GM12892 (cell line): ENCODE results near the gene SMARCC2.

Experiments used
- DNase-seq: peaks from one replicate; pipeline ENCODE4 v3.0.0; 2011; ENCODE audit not compliant: insufficient read length
- FAIRE-seq: peaks from 2 replicates; lab custom pipeline; 2011; peaks lifted over from hg19 to GRCh38; lab: Jason Lieb, UNC
- POLR2A ChIP-seq: IDR thresholded peaks from 2 replicates; pipeline ENCODE4 v1.6.1; 2011; ENCODE audit warnings: low read depth, low read length, control low read depth
- POLR2AphosphoS5 ChIP-seq: IDR thresholded peaks from 2 replicates; pipeline ENCODE4 v1.6.1; 2011; ENCODE audit warnings: low read depth, low read length, control low read depth
- TAF1 ChIP-seq: IDR thresholded peaks from 2 replicates; pipeline ENCODE4 v1.6.1; 2011; ENCODE audit warnings: low read depth, mild to moderate bottlenecking, control low read depth, low read length, borderline replicate concordance

Gene SMARCC2

DNA sequence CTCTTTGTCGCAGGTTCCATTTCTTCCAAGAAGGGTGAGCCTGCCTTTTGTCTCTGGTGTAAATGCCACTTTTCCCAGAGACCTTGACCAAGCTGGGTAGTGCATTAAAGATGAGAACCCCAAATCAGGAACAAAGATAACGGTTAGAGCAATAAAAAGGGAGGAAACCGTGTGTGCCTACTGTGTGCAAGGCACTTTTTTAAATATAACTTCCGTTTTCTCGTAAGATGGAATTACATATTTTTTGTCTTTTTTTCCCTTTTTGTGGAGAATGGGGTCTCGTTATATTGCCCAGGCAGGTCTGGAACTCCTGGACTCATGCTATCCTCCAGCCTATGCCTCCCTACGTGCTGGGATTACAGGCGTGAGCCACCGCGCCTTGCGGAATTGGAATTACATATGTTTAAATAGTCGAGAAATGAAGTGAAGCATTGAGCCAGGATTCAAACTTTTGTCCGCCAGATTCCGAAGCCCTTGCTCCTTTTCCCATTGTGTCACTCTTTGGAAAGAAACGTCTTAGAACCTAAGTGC, 34.4 kb upstream of the SMARCC2 start:
- TF ChIP-seq POLR2A (no peak), TAF1 (no peak), POLR2AphosphoS5 (no peak)
- FAIRE-seq: no peak
- DNase-seq: no peak

DNA sequence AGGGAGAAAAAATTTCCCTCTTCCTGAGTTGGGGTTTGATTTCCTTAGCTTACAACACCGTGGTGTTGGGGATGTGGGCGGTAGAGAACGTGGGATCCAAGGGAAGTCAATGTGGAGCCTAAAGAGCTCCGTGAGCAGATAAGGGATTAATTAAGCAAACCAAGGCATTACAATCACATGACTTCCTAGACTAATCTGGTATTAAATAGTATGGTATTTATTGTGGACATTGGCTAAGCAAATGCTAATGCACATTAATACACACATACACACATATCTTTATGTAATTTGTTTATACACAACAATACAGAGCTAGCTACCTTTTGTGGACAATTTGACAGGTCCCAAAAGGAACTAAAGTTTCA, 33.2 kb upstream of the SMARCC2 start:
- FAIRE-seq: no peak
- TF ChIP-seq TAF1 (no peak), POLR2AphosphoS5 (no peak), POLR2A (no peak)
- DNase-seq: no peak

GRCh38 chr12:56221757-56222530, 32.7 kb upstream of the SMARCC2 start, which contains the start of gene RNF41:
RNF41 (minus strand) TSS chr12:56221922; CDS start chr12:56214047, 7,875 bp downstream.
- DNase-seq (peak; percentile 97), FAIRE-seq (peak; percentile 95)
- peak; percentile 91 for TF ChIP-seq POLR2AphosphoS5
- TF ChIP-seq POLR2A: peak; percentile 91
- TF ChIP-seq TAF1: 0 out of 2 replicates have a peak, but pooled peaks have one; percentile 51

DNA sequence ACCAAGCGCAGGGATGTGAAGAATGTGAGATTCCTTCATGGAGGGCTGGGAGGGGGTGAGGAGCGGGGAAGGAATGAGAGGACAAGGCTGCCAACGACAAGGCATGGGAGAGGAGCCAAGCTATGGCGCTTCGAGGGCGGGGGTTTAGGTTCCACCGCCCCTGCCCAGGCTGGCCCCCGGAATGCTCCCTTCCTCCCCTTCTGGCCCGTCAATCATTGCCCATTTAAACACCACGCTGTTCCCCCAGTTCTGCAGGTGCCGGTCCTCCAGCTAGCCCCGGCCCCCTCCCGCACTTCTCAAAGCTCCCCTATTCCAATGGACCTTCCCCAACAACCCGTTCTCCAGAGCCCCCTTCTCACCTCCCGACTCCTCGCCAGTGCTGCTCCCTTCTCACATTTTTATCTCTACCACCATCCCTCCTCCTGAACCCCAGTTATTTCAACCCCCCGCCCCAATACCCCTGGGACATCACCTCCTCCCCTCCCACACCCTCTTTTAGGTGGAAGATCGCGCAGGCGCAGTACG, 32.0 kb upstream of the SMARCC2 start:
- no peak for DNase-seq
- TF ChIP-seq TAF1 (no peak), POLR2A (no peak), POLR2AphosphoS5 (no peak)
- no peak for FAIRE-seq

DNA sequence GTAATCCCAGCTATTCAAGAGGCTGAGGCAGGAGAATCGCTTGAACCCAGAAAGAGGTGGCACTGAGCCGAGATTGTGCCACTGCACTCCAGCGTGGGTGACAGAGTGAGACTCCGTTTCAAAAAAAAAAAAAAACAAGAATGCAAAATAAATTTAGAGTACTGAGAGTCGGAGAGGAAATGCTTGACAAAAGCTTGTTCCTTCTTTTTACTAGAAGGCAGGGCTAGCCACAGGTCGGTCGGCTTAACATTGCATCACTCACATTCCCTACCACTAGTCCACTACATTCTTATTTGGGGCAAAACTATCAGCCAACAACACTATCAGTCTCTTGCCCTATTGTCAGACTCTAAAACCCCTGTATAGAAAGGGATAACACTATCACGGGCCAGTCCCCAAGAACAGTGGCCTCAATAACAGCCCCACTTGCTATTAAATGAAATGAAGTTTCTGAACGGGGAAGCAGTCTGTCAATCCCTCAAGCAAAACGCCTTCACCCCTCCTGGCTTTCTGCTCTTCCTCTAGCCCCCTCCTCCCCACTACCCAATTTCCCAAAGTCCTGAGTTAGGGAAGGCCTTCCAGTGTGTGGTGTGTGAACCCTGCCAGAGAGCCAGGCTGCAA, 31.4 kb upstream of the SMARCC2 start:
- no peak for TF ChIP-seq POLR2AphosphoS5
- TF ChIP-seq TAF1: no peak
- no peak for DNase-seq
- no peak for FAIRE-seq

DNA sequence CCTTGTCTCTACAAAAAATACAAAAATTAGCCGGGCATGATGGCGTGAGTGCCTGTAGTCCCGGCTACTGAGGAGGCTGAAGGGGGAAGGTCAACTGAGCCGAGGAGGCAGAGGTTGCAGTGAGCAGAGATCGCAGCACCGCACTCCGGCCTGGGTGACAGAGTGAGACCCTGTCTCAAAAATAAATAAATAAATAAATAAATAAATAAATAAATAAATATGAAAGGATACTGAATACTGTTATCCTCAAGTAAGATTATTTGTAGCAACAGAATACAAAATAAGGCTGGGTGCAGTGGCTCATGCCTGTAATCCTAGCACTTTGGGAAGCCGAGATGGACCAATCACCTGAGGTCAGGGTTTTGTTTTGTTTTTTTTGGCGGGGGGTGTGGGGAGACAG, 30.6 kb upstream of the SMARCC2 start:
- DNase-seq: no peak
- TF ChIP-seq POLR2A (no peak), TAF1 (no peak), POLR2AphosphoS5 (no peak)
- no peak for FAIRE-seq

DNA sequence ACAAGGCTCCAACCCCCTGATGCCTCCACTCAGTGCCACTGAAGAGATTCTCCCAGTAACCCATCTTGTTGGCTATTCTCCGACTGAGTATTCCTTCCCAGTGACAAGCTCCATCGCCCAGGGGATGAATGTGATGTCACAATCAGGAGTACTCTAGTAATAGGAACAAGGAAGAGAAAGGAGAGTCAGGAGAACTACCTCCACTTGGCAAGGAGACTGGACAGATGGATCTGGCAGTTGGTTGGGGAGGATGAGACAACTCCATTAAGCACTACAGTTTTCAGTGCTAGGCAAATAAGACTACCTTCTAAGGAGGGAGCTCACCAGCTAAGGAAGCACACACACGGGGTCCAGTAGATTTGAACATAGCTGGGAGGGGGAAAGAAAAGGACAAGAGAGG, 27.2 kb upstream of the SMARCC2 start:
- no peak for TF ChIP-seq POLR2AphosphoS5
- TF ChIP-seq POLR2A: no peak
- TF ChIP-seq TAF1: no peak
- FAIRE-seq: no peak

DNA sequence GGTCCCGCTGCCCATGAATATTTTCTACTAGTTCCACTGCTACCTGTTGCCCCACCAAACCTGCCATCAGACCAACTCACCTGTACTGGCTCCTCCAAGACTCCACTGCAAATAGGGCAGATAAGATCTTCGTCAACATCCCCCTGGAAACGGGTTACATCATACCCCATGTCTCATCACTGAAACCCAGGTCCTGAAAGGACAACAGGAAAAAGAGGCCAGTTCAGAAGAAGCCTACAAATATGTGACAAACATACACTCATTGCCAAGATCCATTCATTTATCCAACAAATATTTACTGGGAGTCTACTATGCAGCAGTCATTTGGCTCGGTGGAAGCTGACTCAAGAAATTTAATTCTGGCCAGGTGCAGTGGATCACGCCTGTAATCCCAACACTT, 24.6 kb upstream of the SMARCC2 start:
- FAIRE-seq (no peak), DNase-seq (no peak)
- TF ChIP-seq POLR2AphosphoS5 (no peak), POLR2A (no peak), TAF1 (no peak)

More for the DNA sequence above, 27.2 kb upstream of the SMARCC2 start:
- DNase-seq: no peak

GRCh38 chr12:56212361-56212760, 23.1 kb upstream of the SMARCC2 start:
- TF ChIP-seq POLR2AphosphoS5 (no peak), TAF1 (no peak)
- DNase-seq: no peak
- FAIRE-seq: no peak

- no peak for TF ChIP-seq TAF1
- TF ChIP-seq POLR2AphosphoS5: no peak
- no peak for TF ChIP-seq POLR2A
- DNase-seq: no peak
- FAIRE-seq: no peak
Observed at GRCh38 chr12:56208006-56208405, 18.7 kb upstream of the SMARCC2 start.

DNA sequence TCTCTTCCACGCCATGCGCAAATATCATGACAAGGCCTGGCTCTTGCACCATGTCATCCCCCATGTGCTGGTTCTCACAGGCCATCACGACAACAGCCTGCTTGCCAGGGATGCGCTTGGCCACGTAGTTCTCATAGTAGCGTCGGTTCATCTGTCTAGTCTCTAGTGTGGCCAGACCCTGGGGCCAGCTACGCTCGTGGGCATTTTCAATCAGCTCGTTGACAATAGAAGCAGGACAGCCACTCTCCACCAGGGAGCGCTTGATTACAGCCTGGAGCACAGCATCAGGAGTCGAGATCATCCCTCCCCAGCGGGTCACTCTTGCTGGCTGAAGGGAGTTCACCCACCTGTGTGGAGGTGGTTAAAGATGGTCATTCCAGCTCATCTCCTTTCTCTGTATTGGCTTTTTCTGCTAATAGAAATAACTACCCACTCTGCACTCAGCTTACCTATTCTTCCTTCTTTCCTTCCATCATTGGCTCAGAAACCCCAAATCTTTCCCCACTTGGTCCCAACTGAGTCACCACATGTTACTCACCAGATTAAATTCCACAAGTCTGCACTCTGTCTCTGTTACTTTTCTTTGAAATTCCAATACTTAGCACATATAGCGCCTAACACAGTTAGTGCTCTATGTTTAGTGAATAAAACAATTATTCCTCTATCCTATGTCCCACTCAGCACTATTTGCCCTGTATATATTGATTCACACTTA, 17.3 kb upstream of the SMARCC2 start:
- no peak for DNase-seq
- FAIRE-seq: no peak
- no peak for TF ChIP-seq POLR2AphosphoS5
- TF ChIP-seq TAF1: no peak
- no peak for TF ChIP-seq POLR2A

DNA sequence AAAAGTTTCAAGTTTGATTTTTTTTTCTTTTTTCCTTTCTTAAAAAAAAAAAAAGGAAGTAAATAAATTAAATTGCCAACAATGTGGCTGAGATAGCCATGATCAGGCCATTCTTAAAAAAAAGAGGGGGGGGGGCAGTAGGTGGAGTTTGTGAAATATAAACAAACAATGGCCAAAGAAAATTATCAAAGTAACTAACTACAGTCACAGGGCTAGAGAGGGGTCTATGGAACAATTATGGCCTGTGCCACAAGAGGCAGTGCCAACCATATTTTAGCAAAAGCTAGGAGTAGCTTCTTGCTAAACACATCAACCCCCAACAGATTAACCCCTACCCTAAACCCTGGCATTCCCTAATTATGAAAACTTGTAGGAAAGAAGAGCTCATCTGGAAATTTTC, 16.2 kb upstream of the SMARCC2 start:
- TF ChIP-seq TAF1 (no peak), POLR2AphosphoS5 (no peak), POLR2A (no peak)
- no peak for FAIRE-seq
- no peak for DNase-seq
